ENCODE results near the gene BICC1.
A peak's percentile ranks its signal among the peaks of the same experiment; 100 is the strongest.

The BICC1 gene

DNA sequence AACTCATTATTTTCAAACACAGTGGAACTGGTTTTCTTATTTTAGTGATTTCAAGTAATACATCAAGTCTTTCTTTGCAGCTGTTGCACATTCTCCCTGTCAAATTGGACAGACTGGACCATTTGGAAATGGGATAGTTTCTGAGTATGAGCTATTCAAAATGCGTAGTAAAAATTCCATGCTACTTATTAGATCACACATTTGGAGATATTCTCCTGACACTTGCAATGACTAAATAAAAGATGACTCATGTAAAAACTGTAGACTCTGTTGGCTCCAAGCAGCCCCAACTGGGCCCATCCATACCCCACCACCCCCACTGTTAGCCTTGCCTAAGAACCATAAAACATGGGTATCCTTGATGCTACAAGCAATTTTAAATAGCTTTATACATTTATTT is 25.9 kb upstream of the BICC1 start:
- no peaks in the 10 kb centered on the region for H3K9me3 ChIP-seq (ENCODE audit: control insufficient read depth, low read depth, low read length)
- no peak overlapping the region for H3K27ac ChIP-seq (ENCODE audit: low read length)
- H3K4me1 ChIP-seq (ENCODE audit: control insufficient read depth, low read depth, low read length): no peaks in the 10 kb centered on the region
- H3K9ac ChIP-seq (ENCODE audit: low read length): no peak overlapping the region
- H3K27me3 ChIP-seq (ENCODE audit: control insufficient read depth, insufficient read depth, low read length): no peaks in the 10 kb centered on the region
- H3K36me3 ChIP-seq (ENCODE audit: control insufficient read depth, low read depth, low read length): no peaks in the 10 kb centered on the region
- H3K4me3 ChIP-seq (ENCODE audit: low read length): no peak overlapping the region

GRCh38 chr10:58488921-58489320 is 23.8 kb upstream of the BICC1 start:
- Histone ChIP-seq H3K27ac (ENCODE audit: low read length) (no peak overlapping the region), H3K4me3 (ENCODE audit: low read length) (no peak overlapping the region), H3K36me3 (ENCODE audit: control insufficient read depth, low read depth, low read length) (no peaks in the 10 kb centered on the region), H3K4me1 (ENCODE audit: control insufficient read depth, low read depth, low read length) (no peaks in the 10 kb centered on the region), H3K9me3 (ENCODE audit: control insufficient read depth, low read depth, low read length) (no peaks in the 10 kb centered on the region), H3K9ac (ENCODE audit: low read length) (no peak overlapping the region), H3K27me3 (ENCODE audit: control insufficient read depth, insufficient read depth, low read length) (no peaks in the 10 kb centered on the region)

- Histone ChIP-seq H3K9me3 (ENCODE audit: control insufficient read depth, low read depth, low read length) (no peaks in the 10 kb centered on the region), H3K9ac (ENCODE audit: low read length) (no peak overlapping the region), H3K27ac (ENCODE audit: low read length) (no peak overlapping the region), H3K27me3 (ENCODE audit: control insufficient read depth, insufficient read depth, low read length) (no peaks in the 10 kb centered on the region), H3K4me1 (ENCODE audit: control insufficient read depth, low read depth, low read length) (no peaks in the 10 kb centered on the region), H3K4me3 (ENCODE audit: low read length) (no peak overlapping the region), H3K36me3 (ENCODE audit: control insufficient read depth, low read depth, low read length) (no peaks in the 10 kb centered on the region)
These were observed 9.7 kb upstream of the BICC1 start for GRCh38 chr10:58502956-58503355.

- Histone ChIP-seq H3K27me3 (ENCODE audit: control insufficient read depth, insufficient read depth, low read length) (peaks cover 28% of the 10 kb centered on the region), H3K4me3 (ENCODE audit: low read length) (no peak overlapping the region), H3K9me3 (ENCODE audit: control insufficient read depth, low read depth, low read length) (no peaks in the 10 kb centered on the region), H3K4me1 (ENCODE audit: control insufficient read depth, low read depth, low read length) (peaks cover 4% of the 10 kb centered on the region), H3K36me3 (ENCODE audit: control insufficient read depth, low read depth, low read length) (no peaks in the 10 kb centered on the region), H3K27ac (ENCODE audit: low read length) (no peak overlapping the region), H3K9ac (ENCODE audit: low read length) (no peak overlapping the region)
These were observed 4.4 kb upstream of the BICC1 start for GRCh38 chr10:58508316-58508715.

- peak overlapping the region; percentile 60 for H3K4me3 ChIP-seq (ENCODE audit: low read length)
- peaks cover 50% of the 10 kb centered on the region for H3K27me3 ChIP-seq (ENCODE audit: control insufficient read depth, insufficient read depth, low read length)
- H3K36me3 ChIP-seq (ENCODE audit: control insufficient read depth, low read depth, low read length): no peaks in the 10 kb centered on the region
- no peak overlapping the region for H3K9ac ChIP-seq (ENCODE audit: low read length)
- no peak overlapping the region for H3K27ac ChIP-seq (ENCODE audit: low read length)
- H3K9me3 ChIP-seq (ENCODE audit: control insufficient read depth, low read depth, low read length): no peaks in the 10 kb centered on the region
- peaks cover 4% of the 10 kb centered on the region for H3K4me1 ChIP-seq (ENCODE audit: control insufficient read depth, low read depth, low read length)
These were observed 744 bp upstream of the BICC1 start for GRCh38 chr10:58511765-58512490.

- H3K36me3 ChIP-seq (ENCODE audit: control insufficient read depth, low read depth, low read length): no peaks in the 10 kb centered on the region
- H3K27ac ChIP-seq (ENCODE audit: low read length): no peak overlapping the region
- peaks cover 50% of the 10 kb centered on the region for H3K27me3 ChIP-seq (ENCODE audit: control insufficient read depth, insufficient read depth, low read length)
- peaks cover 4% of the 10 kb centered on the region for H3K4me1 ChIP-seq (ENCODE audit: control insufficient read depth, low read depth, low read length)
- H3K9ac ChIP-seq (ENCODE audit: low read length): no peak overlapping the region
- H3K4me3 ChIP-seq (ENCODE audit: low read length): peak overlapping the region; percentile 73
- H3K9me3 ChIP-seq (ENCODE audit: control insufficient read depth, low read depth, low read length): no peaks in the 10 kb centered on the region
These were observed 777 bp downstream of the BICC1 start for GRCh38 chr10:58513188-58514110.

DNA sequence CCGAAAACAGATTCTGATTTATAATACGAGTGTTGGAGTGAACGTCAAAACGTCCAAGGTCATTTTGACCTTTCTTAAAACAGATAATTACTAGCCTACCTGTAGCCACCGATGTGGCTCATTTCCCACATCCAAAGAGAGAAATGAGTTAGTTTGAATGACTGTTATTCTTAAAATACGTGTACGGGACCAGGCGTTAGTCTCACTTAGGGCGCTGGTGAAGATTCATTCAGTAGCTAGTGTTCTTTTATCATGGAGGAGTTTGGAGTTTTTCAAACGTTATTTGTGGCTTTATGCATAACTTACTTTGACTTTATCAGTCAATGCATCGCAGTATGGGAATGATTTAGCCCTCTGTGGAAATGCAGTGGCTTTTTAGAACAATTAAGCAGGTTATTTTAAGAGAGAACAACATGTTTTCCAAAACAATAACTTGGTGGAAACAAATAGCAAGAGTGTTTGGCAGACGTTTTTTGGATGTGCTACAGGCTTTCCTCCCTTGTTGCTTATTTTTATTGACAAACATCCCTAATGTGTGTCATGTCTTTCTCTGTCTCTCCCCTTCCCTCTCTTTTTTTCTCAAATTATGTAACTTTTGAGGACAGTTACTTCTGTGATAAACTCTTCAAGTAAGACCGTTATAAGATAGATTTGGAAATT is 1.6 kb downstream of the BICC1 start:
- Histone ChIP-seq H3K4me1 (ENCODE audit: control insufficient read depth, low read depth, low read length) (peaks cover 4% of the 10 kb centered on the region), H3K27me3 (ENCODE audit: control insufficient read depth, insufficient read depth, low read length) (peaks cover 50% of the 10 kb centered on the region), H3K27ac (ENCODE audit: low read length) (no peak overlapping the region), H3K36me3 (ENCODE audit: control insufficient read depth, low read depth, low read length) (no peaks in the 10 kb centered on the region), H3K9me3 (ENCODE audit: control insufficient read depth, low read depth, low read length) (no peaks in the 10 kb centered on the region), H3K9ac (ENCODE audit: low read length) (no peak overlapping the region), H3K4me3 (ENCODE audit: low read length) (peak overlapping the region; percentile 73)

DNA sequence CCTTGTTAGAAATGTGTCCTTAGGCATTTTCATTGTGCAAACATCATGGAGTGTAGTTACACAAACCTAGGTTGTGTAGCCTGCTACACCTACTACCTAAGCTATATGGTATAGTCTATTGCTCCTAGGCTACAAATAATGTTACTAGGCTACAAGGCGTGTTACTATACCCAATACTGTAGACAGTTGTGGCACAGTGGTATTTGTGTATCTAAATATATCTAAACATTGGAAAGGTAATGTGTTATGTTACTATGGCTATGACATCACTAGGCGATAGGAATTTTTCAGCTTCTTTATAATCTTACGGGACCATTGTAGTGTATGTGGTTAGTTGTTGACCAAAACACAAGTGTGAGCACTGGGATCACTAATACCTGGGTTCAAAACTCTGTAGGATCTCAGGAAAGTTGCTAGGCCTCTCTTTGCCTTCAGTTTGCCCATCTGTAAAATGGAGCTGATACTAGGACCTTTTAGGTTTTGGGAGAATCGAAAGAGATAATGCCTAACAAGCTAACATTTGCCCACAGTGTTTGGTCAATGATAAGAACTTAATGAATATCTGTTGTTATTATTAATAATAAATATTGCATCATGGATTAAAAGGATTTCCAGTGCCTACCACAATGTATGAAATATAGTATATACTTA is 2.7 kb downstream of the BICC1 start:
- peaks cover 49% of the 10 kb centered on the region for H3K27me3 ChIP-seq (ENCODE audit: control insufficient read depth, insufficient read depth, low read length)

DNA sequence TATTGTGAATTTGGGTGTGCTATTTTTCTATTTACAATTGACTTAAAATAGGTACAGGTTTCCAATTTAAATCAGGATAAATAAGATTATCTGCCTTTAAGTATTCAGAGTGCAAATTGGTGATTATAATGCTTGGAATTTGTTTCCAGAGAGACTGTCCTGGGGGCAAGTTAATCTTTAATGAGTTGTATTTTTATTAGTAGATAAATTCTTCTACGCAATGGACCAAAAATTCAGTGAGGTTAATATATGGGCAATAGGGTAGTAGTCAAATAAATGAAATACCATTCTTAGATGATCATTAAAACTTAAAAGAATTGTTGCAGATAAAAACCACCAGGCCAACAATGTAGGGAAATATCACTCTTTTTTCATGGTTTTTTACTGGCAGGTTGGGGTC is 3.4 kb downstream of the BICC1 start:
- Histone ChIP-seq H3K9me3 (ENCODE audit: control insufficient read depth, low read depth, low read length) (no peaks in the 10 kb centered on the region), H3K9ac (ENCODE audit: low read length) (no peak overlapping the region), H3K27me3 (ENCODE audit: control insufficient read depth, insufficient read depth, low read length) (peaks cover 42% of the 10 kb centered on the region), H3K4me3 (ENCODE audit: low read length) (no peak overlapping the region), H3K4me1 (ENCODE audit: control insufficient read depth, low read depth, low read length) (peaks cover 4% of the 10 kb centered on the region), H3K36me3 (ENCODE audit: control insufficient read depth, low read depth, low read length) (no peaks in the 10 kb centered on the region), H3K27ac (ENCODE audit: low read length) (no peak overlapping the region)

More for the DNA sequence above, 2.7 kb downstream of the BICC1 start:
- H3K36me3 ChIP-seq (ENCODE audit: control insufficient read depth, low read depth, low read length): no peaks in the 10 kb centered on the region
- peaks cover 4% of the 10 kb centered on the region for H3K4me1 ChIP-seq (ENCODE audit: control insufficient read depth, low read depth, low read length)
- H3K9ac ChIP-seq (ENCODE audit: low read length): no peak overlapping the region
- H3K9me3 ChIP-seq (ENCODE audit: control insufficient read depth, low read depth, low read length): no peaks in the 10 kb centered on the region
- no peak overlapping the region for H3K4me3 ChIP-seq (ENCODE audit: low read length)
- H3K27ac ChIP-seq (ENCODE audit: low read length): no peak overlapping the region

- no peaks in the 10 kb centered on the region for H3K9me3 ChIP-seq (ENCODE audit: control insufficient read depth, low read depth, low read length)
- peaks cover 36% of the 10 kb centered on the region for H3K27me3 ChIP-seq (ENCODE audit: control insufficient read depth, insufficient read depth, low read length)
- H3K36me3 ChIP-seq (ENCODE audit: control insufficient read depth, low read depth, low read length): no peaks in the 10 kb centered on the region
- peaks cover 4% of the 10 kb centered on the region for H3K4me1 ChIP-seq (ENCODE audit: control insufficient read depth, low read depth, low read length)
- no peak overlapping the region for H3K27ac ChIP-seq (ENCODE audit: low read length)
- H3K4me3 ChIP-seq (ENCODE audit: low read length): no peak overlapping the region
- no peak overlapping the region for H3K9ac ChIP-seq (ENCODE audit: low read length)
These were observed 4.0 kb downstream of the BICC1 start for GRCh38 chr10:58516671-58517070.

GRCh38 chr10:58517081-58517480 is 4.4 kb downstream of the BICC1 start:
- Histone ChIP-seq H3K9ac (ENCODE audit: low read length) (no peak overlapping the region), H3K4me1 (ENCODE audit: control insufficient read depth, low read depth, low read length) (peaks cover 4% of the 10 kb centered on the region), H3K27me3 (ENCODE audit: control insufficient read depth, insufficient read depth, low read length) (peaks cover 32% of the 10 kb centered on the region), H3K4me3 (ENCODE audit: low read length) (no peak overlapping the region), H3K9me3 (ENCODE audit: control insufficient read depth, low read depth, low read length) (no peaks in the 10 kb centered on the region), H3K36me3 (ENCODE audit: control insufficient read depth, low read depth, low read length) (no peaks in the 10 kb centered on the region), H3K27ac (ENCODE audit: low read length) (no peak overlapping the region)
